Islet precursor cell (in vitro differentiated cells): ENCODE measurements around the gene ZCCHC7.
"Not testable (repeated sequence)": the region's sequence is repeated elsewhere in the genome, so short reads cannot be mapped to it uniquely, and the experiment has no call there.

Experiments used
- DNase-seq: peaks from one replicate; pipeline ENCODE4 v3.0.0-alpha.2; 2018

ZCCHC7 gene

GRCh38 chr9:37121881-37122280 lies 1.5 kb downstream of the ZCCHC7 start:
- no peak for DNase-seq

- no peak for DNase-seq
These were observed 5.9 kb downstream of the ZCCHC7 start for GRCh38 chr9:37126214-37126788.

GRCh38 chr9:37127018-37127417 lies 6.6 kb downstream of the ZCCHC7 start:
- DNase-seq: no peak

GRCh38 chr9:37128051-37128450 lies 7.7 kb downstream of the ZCCHC7 start:
- no peak for DNase-seq

GRCh38 chr9:37134166-37134565 lies 13.8 kb downstream of the ZCCHC7 start:
- DNase-seq: no peak

GRCh38 chr9:37141015-37141414 lies 20.6 kb downstream of the ZCCHC7 start:
- no peak for DNase-seq

- no peak for DNase-seq
These were observed 24.4 kb downstream of the ZCCHC7 start for GRCh38 chr9:37144762-37145161.

- DNase-seq: no peak
These were observed 26.0 kb downstream of the ZCCHC7 start for GRCh38 chr9:37146410-37146809.

- no peak for DNase-seq
These were observed 27.8 kb downstream of the ZCCHC7 start for GRCh38 chr9:37148181-37148580.

GRCh38 chr9:37149666-37150308 lies 29.4 kb downstream of the ZCCHC7 start:
- no peak for DNase-seq

GRCh38 chr9:37150415-37150814 lies 30.0 kb downstream of the ZCCHC7 start:
- no peak for DNase-seq

- no peak for DNase-seq
These were observed 31.4 kb downstream of the ZCCHC7 start for GRCh38 chr9:37151812-37152211.

- DNase-seq: no peak
These were observed 32.0 kb downstream of the ZCCHC7 start for GRCh38 chr9:37152365-37152764.

- no peak for DNase-seq
These were observed 35.2 kb downstream of the ZCCHC7 start for GRCh38 chr9:37155601-37156000.

- no peak for DNase-seq
These were observed 35.8 kb downstream of the ZCCHC7 start for GRCh38 chr9:37156205-37156604.

- no peak for DNase-seq
These were observed 36.5 kb downstream of the ZCCHC7 start for GRCh38 chr9:37156781-37157356.

GRCh38 chr9:37157726-37158377 lies 37.5 kb downstream of the ZCCHC7 start:
- no peak for DNase-seq

- no peak for DNase-seq
These were observed 42.9 kb downstream of the ZCCHC7 start for GRCh38 chr9:37163299-37163698.

- not testable (repeated sequence) for DNase-seq
These were observed 44.0 kb downstream of the ZCCHC7 start for GRCh38 chr9:37164335-37164734.

GRCh38 chr9:37165644-37166043 lies 45.3 kb downstream of the ZCCHC7 start:
- no peak for DNase-seq

GRCh38 chr9:37167456-37168047 lies 47.2 kb downstream of the ZCCHC7 start:
- DNase-seq: no peak

- no peak for DNase-seq
These were observed 52.2 kb downstream of the ZCCHC7 start for GRCh38 chr9:37172557-37172956.

GRCh38 chr9:37174247-37174646 lies 53.9 kb downstream of the ZCCHC7 start:
- DNase-seq: no peak

GRCh38 chr9:37178742-37179141 lies 58.4 kb downstream of the ZCCHC7 start:
- DNase-seq: no peak
